Measurements from ENCODE around the gene F10.

F10 gene

GRCh38 chr13:113170511-113170910, 47.9 kb downstream of the F10 start:
- Histone ChIP-seq H3K4me3 (IDR thresholded peaks at IDR 0.05; ENCODE audit: insufficient read depth, low read depth, low read length) (no peak overlapping the region), H3K9ac (no peak overlapping the region), H3K27me3 (ENCODE audit: insufficient read depth, low read depth) (no peaks in the 10 kb centered on the region), H3K4me2 (no peak overlapping the region), H3K79me2 (ENCODE audit: insufficient read depth, low read depth) (no peaks in the 10 kb centered on the region), H3K36me3 (ENCODE audit: insufficient read depth) (no peaks in the 10 kb centered on the region), H3K4me1 (ENCODE audit: low read depth, poor library complexity, severe bottlenecking) (no peaks in the 10 kb centered on the region), H4K20me1 (ENCODE audit: insufficient read depth) (no peaks in the 10 kb centered on the region), H3K27ac (no peak overlapping the region), H2AFZ (ENCODE audit: low read depth) (no peak overlapping the region)
- no peak for TF ChIP-seq CTCF (conservative IDR thresholded peaks at IDR 0.05; ENCODE audit: low read depth, low read length)

GRCh38 chr13:113171250-113172125, 48.9 kb downstream of the F10 start:
- H3K79me2 ChIP-seq (ENCODE audit: insufficient read depth, low read depth): no peaks in the 10 kb centered on the region
- TF ChIP-seq CTCF (conservative IDR thresholded peaks at IDR 0.05; ENCODE audit: low read depth, low read length): no peak
- no peaks in the 10 kb centered on the region for H3K4me1 ChIP-seq (ENCODE audit: low read depth, poor library complexity, severe bottlenecking)
- H3K36me3 ChIP-seq (ENCODE audit: insufficient read depth): no peaks in the 10 kb centered on the region
- H3K27me3 ChIP-seq (ENCODE audit: insufficient read depth, low read depth): no peaks in the 10 kb centered on the region
- H3K9ac ChIP-seq: no peak overlapping the region
- H2AFZ ChIP-seq (ENCODE audit: low read depth): no peak overlapping the region
- H4K20me1 ChIP-seq (ENCODE audit: insufficient read depth): no peaks in the 10 kb centered on the region
- H3K4me2 ChIP-seq: no peak overlapping the region
- H3K27ac ChIP-seq: no peak overlapping the region
- H3K4me3 ChIP-seq (IDR thresholded peaks at IDR 0.05; ENCODE audit: insufficient read depth, low read depth, low read length): no peak overlapping the region

- no peak for TF ChIP-seq CTCF (conservative IDR thresholded peaks at IDR 0.05; ENCODE audit: low read depth, low read length)
- Histone ChIP-seq H3K27me3 (ENCODE audit: insufficient read depth, low read depth) (no peaks in the 10 kb centered on the region), H3K9ac (no peak overlapping the region), H3K79me2 (ENCODE audit: insufficient read depth, low read depth) (no peaks in the 10 kb centered on the region), H3K36me3 (ENCODE audit: insufficient read depth) (no peaks in the 10 kb centered on the region), H4K20me1 (ENCODE audit: insufficient read depth) (no peaks in the 10 kb centered on the region), H3K4me3 (IDR thresholded peaks at IDR 0.05; ENCODE audit: insufficient read depth, low read depth, low read length) (no peak overlapping the region), H3K4me2 (no peak overlapping the region), H3K4me1 (ENCODE audit: low read depth, poor library complexity, severe bottlenecking) (no peaks in the 10 kb centered on the region), H2AFZ (ENCODE audit: low read depth) (no peak overlapping the region), H3K27ac (no peak overlapping the region)
Observed at GRCh38 chr13:113172419-113172926, 49.9 kb downstream of the F10 start.

- Histone ChIP-seq H3K4me1 (ENCODE audit: low read depth, poor library complexity, severe bottlenecking) (no peaks in the 10 kb centered on the region), H3K4me3 (IDR thresholded peaks at IDR 0.05; ENCODE audit: insufficient read depth, low read depth, low read length) (no peak overlapping the region), H3K9ac (no peak overlapping the region), H3K79me2 (ENCODE audit: insufficient read depth, low read depth) (no peaks in the 10 kb centered on the region), H2AFZ (ENCODE audit: low read depth) (no peak overlapping the region), H3K27me3 (ENCODE audit: insufficient read depth, low read depth) (no peaks in the 10 kb centered on the region), H3K4me2 (no peak overlapping the region), H3K36me3 (ENCODE audit: insufficient read depth) (no peaks in the 10 kb centered on the region), H4K20me1 (ENCODE audit: insufficient read depth) (no peaks in the 10 kb centered on the region), H3K27ac (no peak overlapping the region)
- no peak for TF ChIP-seq CTCF (conservative IDR thresholded peaks at IDR 0.05; ENCODE audit: low read depth, low read length)
Observed at GRCh38 chr13:113176280-113176679, 53.7 kb downstream of the F10 start.
